SK-N-MC (cell line): ENCODE results near the gene PERP.

Experiments
- DNase-seq: peaks from one replicate; pipeline ENCODE4 v3.0.0-alpha.2; 2011; ENCODE audit warnings: low read depth, low spot score
- H3K27ac ChIP-seq: fragments of 200-600 bp; sonication (generic); 2 replicates; pipeline ENCODE4 v1.5.1; 2016; ENCODE audit warnings: mixed run types
- H3K36me3 ChIP-seq: fragments of 200-600 bp; sonication (generic); 2 replicates; pipeline ENCODE4 v1.6.1; 2017; ENCODE audit warnings: antibody characterized with exemption, low read length, mixed read lengths; ENCODE audit not compliant: insufficient read depth
- H3K4me3 ChIP-seq: fragments of 200-600 bp; sonication (generic); 2 replicates; pipeline ENCODE4 v1.5.1; 2016
- H3K9ac ChIP-seq: fragments of 200-600 bp; sonication (generic); 2 replicates; pipeline ENCODE4 v1.8.0; 2017; ENCODE audit warnings: mixed run types, mixed read lengths; ENCODE audit not compliant: insufficient read length
- H3K9me3 ChIP-seq: fragments of 200-600 bp; sonication (generic); 2 replicates; pipeline ENCODE4 v1.6.1; 2017; ENCODE audit warnings: low read depth, mild to moderate bottlenecking, antibody characterized with exemption, low read length, moderate library complexity, mixed read lengths
- EZH2 ChIP-seq: fragments of 200-600 bp; sonication (generic); IDR thresholded peaks from one replicate; pipeline ENCODE4 v1.6.1; 2017; ENCODE audit warnings: antibody characterized with exemption
- FOXP2 ChIP-seq: optimal IDR thresholded peaks from 2 replicates; pipeline ENCODE3; 2011; ENCODE audit warnings: mild to moderate bottlenecking, moderate library complexity; ENCODE audit not compliant: insufficient read depth; ENCODE audit errors: extremely low read length, control extremely low read depth
- POLR2AphosphoS5 ChIP-seq: IDR thresholded peaks from 2 replicates; pipeline ENCODE4 v1.6.1; 2012; ENCODE audit warnings: mild to moderate bottlenecking, low read depth, low read length, borderline replicate concordance

Gene PERP

DNA sequence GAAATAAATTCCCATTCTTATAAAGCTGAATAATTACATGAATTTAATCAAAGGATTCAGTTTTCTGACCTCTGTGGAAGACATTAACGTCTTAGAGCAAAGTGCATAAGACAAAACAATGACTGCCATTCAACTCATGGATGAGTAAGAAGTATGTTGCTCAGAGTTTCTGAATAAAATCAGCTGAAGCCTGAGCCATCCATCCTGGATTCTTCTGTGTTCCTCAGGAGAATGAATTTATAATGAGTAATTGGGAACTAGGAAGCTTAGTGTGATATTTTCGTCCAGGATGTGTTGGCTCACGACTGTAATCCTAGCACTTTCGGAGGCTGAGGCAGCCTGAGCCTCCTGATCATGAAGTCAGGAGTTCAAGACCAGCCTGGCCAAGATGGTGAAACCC lies 62.8 kb downstream of the PERP start:
- no peaks in the 10 kb centered on the region for H3K9me3 ChIP-seq
- no peak for DNase-seq
- no peaks in the 10 kb centered on the region for H3K36me3 ChIP-seq
- H3K9ac ChIP-seq, result no peak overlapping the region
- TF ChIP-seq EZH2 (no peak), POLR2AphosphoS5 (no peak), FOXP2 (no peak)
- no peak overlapping the region for H3K27ac ChIP-seq
- no peak overlapping the region for H3K4me3 ChIP-seq
